D721Med (cell line): ENCODE data around the gene IGSF21.

Experiments
- DNase-seq: peaks from one replicate; pipeline ENCODE4 v3.0.0; 2011; ENCODE audit warnings: low spot score; ENCODE audit not compliant: insufficient read length
- FAIRE-seq: peaks from 2 replicates; lab custom pipeline; 2011; peaks lifted over from hg19 to GRCh38; lab: Jason Lieb, UNC
- CTCF ChIP-seq: IDR thresholded peaks from 2 replicates; pipeline ENCODE4 v1.5.1; 2012; ENCODE audit warnings: mild to moderate bottlenecking, control low read depth; ENCODE audit not compliant: insufficient read depth; ENCODE audit errors: missing control alignments

IGSF21 gene

GRCh38 chr1:18324246-18324645 is 216.6 kb downstream of the IGSF21 start:
- DNase-seq (no peak), FAIRE-seq (no peak)
- TF ChIP-seq CTCF = no peak

DNA sequence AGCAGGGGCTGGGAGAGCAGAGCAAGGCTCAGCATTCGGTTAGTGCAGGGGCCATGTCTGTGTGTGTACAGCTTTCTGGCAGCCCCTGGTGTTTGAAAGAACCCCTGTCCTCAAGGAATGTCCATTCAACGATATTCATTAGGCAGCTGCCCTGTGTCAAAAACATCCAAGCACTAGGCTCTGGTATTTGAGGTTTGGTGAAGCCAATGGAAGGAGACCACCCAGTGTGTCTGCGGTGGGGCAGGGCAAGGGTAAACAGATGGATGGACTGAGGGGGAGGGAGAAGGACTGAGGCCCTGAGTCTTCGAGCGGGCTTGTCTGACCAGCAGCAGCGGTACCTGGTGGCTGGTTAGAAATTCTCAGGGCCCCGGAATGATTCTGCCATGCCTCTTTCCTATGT is 217.5 kb downstream of the IGSF21 start:
- DNase-seq (no peak), FAIRE-seq (no peak)
- TF ChIP-seq CTCF = no peak

DNA sequence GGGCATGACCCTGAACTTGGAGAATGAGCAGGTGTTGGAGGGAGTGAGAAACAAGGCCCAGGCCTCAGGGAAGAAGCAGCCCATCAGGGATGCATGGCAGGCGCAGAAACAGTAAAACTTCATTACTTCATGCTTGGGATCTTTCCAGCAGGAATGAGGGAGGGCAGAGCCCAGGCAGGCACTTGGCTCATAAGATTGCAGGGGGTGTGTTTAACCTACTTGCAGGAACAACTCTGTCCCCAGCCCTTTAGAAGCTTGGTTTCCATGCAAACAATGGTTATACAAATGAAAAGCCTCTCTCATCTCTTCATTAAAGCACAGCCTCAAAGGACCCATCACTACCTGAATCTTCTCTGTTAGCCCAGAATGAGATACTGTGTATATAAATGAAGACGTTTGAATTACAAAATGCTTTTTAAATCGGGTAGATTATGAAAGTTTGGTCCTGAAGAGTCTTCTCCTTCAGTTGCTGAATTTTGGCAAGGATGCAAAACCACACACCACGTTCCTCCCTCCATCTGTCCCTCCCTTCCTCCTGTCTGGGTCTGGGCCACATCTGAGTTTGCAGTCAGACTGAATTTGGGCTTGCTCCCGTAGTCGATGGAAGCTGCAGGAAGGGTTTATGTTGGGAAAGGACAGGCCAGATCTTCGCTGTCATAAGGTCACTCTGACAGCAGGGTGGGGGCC is 218.8 kb downstream of the IGSF21 start:
- FAIRE-seq = no peak
- TF ChIP-seq CTCF = no peak

GRCh38 chr1:18327650-18328049 is 220.1 kb downstream of the IGSF21 start:
- FAIRE-seq (no peak), DNase-seq (no peak)
- no peak for TF ChIP-seq CTCF

More for the DNA sequence above, 218.8 kb downstream of the IGSF21 start:
- no peak for DNase-seq

GRCh38 chr1:18328803-18329202 is 221.2 kb downstream of the IGSF21 start:
- DNase-seq (no peak), FAIRE-seq (no peak)
- no peak for TF ChIP-seq CTCF

DNA sequence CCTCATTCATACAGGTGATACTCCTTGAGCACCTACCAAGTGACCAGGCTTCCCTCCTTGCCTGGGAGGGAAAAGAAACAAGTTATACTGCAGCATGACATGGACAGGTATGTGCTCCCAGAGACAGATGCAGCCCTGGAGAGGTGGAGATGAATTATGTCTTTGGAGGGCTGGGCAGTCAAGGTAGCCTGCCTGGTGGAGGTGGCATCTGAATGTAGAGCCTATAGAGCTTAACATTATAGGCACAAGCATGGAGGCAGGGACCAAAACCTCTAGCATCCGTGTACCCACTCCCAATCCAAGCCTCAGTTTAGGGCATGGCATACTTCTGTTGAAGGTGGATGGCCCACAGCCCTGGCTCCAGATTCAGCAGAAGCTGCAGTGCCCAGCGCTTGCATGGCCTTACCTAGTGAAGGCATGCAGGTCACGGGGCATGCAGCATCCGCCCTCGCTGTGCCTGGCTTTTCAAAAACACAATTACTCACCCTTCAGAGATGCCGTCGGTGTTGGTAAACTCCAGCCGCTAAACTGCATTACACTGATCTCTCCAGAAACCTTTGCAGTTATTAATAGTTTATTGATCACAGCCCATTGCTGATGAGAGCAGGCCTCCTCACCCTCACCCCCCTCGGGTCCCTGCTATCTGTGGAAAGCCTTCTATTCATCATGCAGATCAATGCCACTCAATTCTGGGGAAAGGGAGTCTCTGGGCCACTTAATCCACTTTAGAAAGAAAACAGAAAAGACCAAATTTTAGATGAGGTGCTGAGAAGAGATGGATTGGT is 222.1 kb downstream of the IGSF21 start:
- no peak for DNase-seq
- no peak for FAIRE-seq
- TF ChIP-seq CTCF = no peak

DNA sequence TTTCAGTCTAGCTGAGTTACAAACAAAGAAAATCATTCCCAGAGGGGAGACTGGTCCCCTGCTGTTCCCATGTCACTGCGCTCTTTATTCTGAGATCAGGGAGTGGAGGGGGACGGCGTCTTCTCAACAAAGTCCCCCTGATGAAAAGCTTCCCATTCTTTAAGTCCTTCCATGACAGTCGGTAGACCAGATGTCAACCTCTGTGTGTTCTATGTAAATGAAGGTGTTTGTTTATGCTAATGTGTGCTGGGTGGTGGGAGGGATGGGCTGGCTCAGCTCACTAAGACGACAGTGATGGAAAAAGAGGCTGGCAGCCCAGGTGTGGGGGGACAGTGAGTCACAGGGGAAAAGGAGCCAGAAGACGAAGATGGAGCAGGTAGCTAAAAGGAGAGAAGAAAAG is 225.0 kb downstream of the IGSF21 start:
- TF ChIP-seq CTCF = no peak
- FAIRE-seq (no peak), DNase-seq (no peak)
